ENCODE data around the gene AHSA1. TPM values are rescaled to one million over a fixed set of nuclear protein-coding genes. Genes with fewer than 3 reads are reported as not detected.

The AHSA1 gene
- total RNA-seq, 1 donor from 2014 or later = 117 TPM

DNA sequence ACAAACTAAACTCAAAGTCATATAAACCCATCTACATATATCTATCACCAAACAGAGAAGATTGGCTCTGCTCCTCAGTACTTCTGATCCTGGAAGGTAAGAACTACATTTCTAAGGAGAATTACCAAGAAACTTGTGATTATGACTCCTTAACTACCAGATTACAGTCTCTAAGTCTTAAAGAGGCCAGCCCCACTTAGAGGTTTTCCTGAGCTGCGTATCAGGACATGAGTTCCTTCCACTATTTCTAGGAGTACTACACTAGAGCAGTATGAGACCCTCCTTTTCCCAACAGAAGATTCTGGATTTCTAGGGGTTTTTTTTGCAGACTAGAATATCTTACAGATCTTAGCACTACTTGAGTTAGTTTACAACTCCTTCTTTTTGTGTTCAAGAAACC is 34.5 kb upstream of the AHSA1 start, which contains the start of gene NOXRED1:
Gene NOXRED1 (minus strand): TSS at position 101 of the 400 bp plus-strand sequence. CDS start 634 bp downstream, outside the sequence.
- H3K27ac Mint-ChIP-seq (ENCODE audit: unreplicated experiment) = no peak within 1 kb of the TSS
- no peaks in the 10 kb centered on the region for H3K4me1 Mint-ChIP-seq (ENCODE audit: low read depth, unreplicated experiment)
- TF ChIP-seq, protein P1, sequence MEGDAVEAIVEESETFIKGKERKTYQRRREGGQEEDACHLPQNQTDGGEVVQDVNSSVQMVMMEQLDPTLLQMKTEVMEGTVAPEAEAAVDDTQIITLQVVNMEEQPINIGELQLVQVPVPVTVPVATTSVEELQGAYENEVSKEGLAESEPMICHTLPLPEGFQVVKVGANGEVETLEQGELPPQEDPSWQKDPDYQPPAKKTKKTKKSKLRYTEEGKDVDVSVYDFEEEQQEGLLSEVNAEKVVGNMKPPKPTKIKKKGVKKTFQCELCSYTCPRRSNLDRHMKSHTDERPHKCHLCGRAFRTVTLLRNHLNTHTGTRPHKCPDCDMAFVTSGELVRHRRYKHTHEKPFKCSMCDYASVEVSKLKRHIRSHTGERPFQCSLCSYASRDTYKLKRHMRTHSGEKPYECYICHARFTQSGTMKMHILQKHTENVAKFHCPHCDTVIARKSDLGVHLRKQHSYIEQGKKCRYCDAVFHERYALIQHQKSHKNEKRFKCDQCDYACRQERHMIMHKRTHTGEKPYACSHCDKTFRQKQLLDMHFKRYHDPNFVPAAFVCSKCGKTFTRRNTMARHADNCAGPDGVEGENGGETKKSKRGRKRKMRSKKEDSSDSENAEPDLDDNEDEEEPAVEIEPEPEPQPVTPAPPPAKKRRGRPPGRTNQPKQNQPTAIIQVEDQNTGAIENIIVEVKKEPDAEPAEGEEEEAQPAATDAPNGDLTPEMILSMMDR (IDR thresholded peaks at IDR 0.05; ENCODE audit: partially characterized antibody, unreplicated experiment) = no peak
- H3K4me3 Mint-ChIP-seq (ENCODE audit: unreplicated experiment) = no peak within 1 kb of the TSS
- H3K9me3 Mint-ChIP-seq (ENCODE audit: unreplicated experiment) = peaks cover 8% of the 10 kb centered on the region
- peaks cover 18% of the 10 kb centered on the region for H3K36me3 Mint-ChIP-seq (ENCODE audit: unreplicated experiment)
- no peaks in the 10 kb centered on the region for H3K27me3 Mint-ChIP-seq (ENCODE audit: unreplicated experiment)
- no peak for DNase-seq

DNA sequence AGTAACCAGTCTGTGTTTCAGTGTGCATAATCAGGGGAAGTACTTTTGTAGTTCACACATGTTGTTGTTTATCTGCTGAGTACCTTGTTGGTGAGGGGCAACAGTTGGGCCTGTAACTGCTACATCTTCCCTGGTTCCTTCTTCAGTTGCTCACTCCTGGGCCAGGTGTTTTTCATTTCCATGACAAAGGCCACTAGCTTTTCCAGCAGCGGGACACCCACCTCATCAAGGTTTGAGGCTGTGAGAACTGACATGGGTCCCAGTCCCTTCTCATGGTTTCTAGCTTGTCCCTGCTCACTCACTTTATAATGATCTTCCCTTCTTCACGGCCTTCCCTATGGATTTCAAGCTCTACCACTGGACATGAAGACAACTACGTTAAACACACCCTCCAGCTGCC is 33.0 kb upstream of the AHSA1 start:
- no peaks in the 10 kb centered on the region for H3K27me3 Mint-ChIP-seq (ENCODE audit: unreplicated experiment)
- H3K36me3 Mint-ChIP-seq (ENCODE audit: unreplicated experiment) = peaks cover 14% of the 10 kb centered on the region
- H3K4me3 Mint-ChIP-seq (ENCODE audit: unreplicated experiment) = no peak overlapping the region
- TF ChIP-seq, protein P1 (IDR thresholded peaks at IDR 0.05; ENCODE audit: partially characterized antibody, unreplicated experiment) = no peak
- peaks cover 3% of the 10 kb centered on the region for H3K9me3 Mint-ChIP-seq (ENCODE audit: unreplicated experiment)
- H3K27ac Mint-ChIP-seq (ENCODE audit: unreplicated experiment) = no peak overlapping the region
- DNase-seq = no peak
- H3K4me1 Mint-ChIP-seq (ENCODE audit: low read depth, unreplicated experiment) = no peaks in the 10 kb centered on the region

DNA sequence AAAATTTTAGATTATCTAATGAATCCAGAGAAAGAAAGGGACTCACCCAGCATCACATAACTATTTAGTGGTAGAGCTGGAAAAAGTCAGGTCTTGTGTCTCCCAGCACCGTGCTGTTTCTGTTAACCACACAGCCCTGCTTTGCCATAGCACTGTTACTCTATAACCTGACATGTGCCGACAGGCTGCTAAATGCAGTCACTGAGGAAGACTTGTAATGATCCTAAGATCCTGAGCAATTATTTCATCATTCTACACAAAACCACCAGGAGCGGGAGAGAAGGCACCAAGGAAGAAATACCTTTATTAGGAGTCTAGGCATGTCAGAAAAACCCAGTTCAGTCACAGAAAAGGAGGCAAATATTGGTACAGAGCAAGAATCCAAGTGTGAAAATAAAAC is 31.5 kb upstream of the AHSA1 start:
- no peaks in the 10 kb centered on the region for H3K27me3 Mint-ChIP-seq (ENCODE audit: unreplicated experiment)
- H3K36me3 Mint-ChIP-seq (ENCODE audit: unreplicated experiment) = peaks cover 9% of the 10 kb centered on the region
- no peaks in the 10 kb centered on the region for H3K4me1 Mint-ChIP-seq (ENCODE audit: low read depth, unreplicated experiment)
- H3K27ac Mint-ChIP-seq (ENCODE audit: unreplicated experiment) = no peak overlapping the region
- TF ChIP-seq, protein P1 (IDR thresholded peaks at IDR 0.05; ENCODE audit: partially characterized antibody, unreplicated experiment) = no peak
- H3K9me3 Mint-ChIP-seq (ENCODE audit: unreplicated experiment) = no peaks in the 10 kb centered on the region
- no peak overlapping the region for H3K4me3 Mint-ChIP-seq (ENCODE audit: unreplicated experiment)
- no peak for DNase-seq

DNA sequence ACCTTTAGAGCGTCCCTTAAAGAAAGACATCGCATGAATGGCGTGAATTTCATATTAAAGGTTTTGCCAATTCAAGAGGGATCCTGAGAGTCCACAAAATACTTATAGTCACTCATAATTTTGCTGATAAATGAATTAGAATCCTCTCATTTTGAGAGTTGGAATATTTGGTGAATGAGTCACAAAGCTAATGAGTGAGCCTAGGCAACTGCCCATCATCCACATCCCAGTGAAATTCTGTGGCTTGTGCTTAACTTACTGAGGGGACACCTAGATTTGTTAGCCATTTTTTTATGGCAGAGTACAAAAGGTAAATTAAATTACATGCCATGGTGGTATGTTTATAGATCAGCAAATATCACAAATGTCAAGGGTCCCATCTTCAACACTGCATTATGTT is 21.9 kb upstream of the AHSA1 start:
- TF ChIP-seq, protein P1 (IDR thresholded peaks at IDR 0.05; ENCODE audit: partially characterized antibody, unreplicated experiment) = no peak
- peaks cover 1% of the 10 kb centered on the region for H3K27me3 Mint-ChIP-seq (ENCODE audit: unreplicated experiment)
- no peak overlapping the region for H3K4me3 Mint-ChIP-seq (ENCODE audit: unreplicated experiment)
- H3K9me3 Mint-ChIP-seq (ENCODE audit: unreplicated experiment) = no peaks in the 10 kb centered on the region
- H3K36me3 Mint-ChIP-seq (ENCODE audit: unreplicated experiment) = no peaks in the 10 kb centered on the region
- H3K27ac Mint-ChIP-seq (ENCODE audit: unreplicated experiment) = no peak overlapping the region
- H3K4me1 Mint-ChIP-seq (ENCODE audit: low read depth, unreplicated experiment) = no peaks in the 10 kb centered on the region
- no peak for DNase-seq

DNA sequence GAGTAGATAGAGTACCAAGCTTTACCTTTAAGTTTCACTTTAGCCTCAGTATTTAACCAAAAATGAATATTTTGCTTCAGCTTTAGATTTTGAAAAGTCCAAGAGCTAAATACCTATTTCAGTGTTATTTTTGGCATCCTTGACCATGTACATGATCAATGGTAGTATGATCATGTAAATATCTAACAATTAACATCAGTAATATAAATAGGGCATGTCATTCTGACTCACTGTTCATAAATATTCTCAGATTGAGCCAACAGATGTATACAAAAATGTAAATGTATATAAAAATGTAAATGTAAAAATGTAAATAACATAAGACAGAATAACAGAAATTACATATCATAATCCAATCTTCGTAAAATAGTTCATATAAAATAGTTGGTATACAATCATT is 19.3 kb upstream of the AHSA1 start:
- TF ChIP-seq, protein P1 (IDR thresholded peaks at IDR 0.05; ENCODE audit: partially characterized antibody, unreplicated experiment) = no peak
- H3K4me1 Mint-ChIP-seq (ENCODE audit: low read depth, unreplicated experiment) = no peaks in the 10 kb centered on the region
- no peak overlapping the region for H3K27ac Mint-ChIP-seq (ENCODE audit: unreplicated experiment)
- H3K9me3 Mint-ChIP-seq (ENCODE audit: unreplicated experiment) = no peaks in the 10 kb centered on the region
- no peaks in the 10 kb centered on the region for H3K36me3 Mint-ChIP-seq (ENCODE audit: unreplicated experiment)
- H3K4me3 Mint-ChIP-seq (ENCODE audit: unreplicated experiment) = no peak overlapping the region
- no peak for DNase-seq
- H3K27me3 Mint-ChIP-seq (ENCODE audit: unreplicated experiment) = no peaks in the 10 kb centered on the region

All from glutamatergic neuron (in vitro differentiated cells).